K562 (cell line): Measurements from ENCODE around the gene CETN1. TPM values are rescaled to one million over a fixed set of nuclear protein-coding genes. Genes with fewer than 3 reads are reported as not detected.

ENCODE experiments used
- ATF7 ChIP-seq: fragments of 450-650 bp; IDR thresholded peaks from 2 replicates; pipeline ENCODE4 v1.7.1; 2014; ENCODE audit warnings: mild to moderate bottlenecking, moderate library complexity
- DMBX1 ChIP-seq: fragments of 250-450 bp; sonication (Bioruptor Pico); IDR thresholded peaks from 2 replicates; pipeline ENCODE4 v1.8.0; 2022; ENCODE audit warnings: inconsistent platforms, mild to moderate bottlenecking, moderate library complexity, borderline replicate concordance
- EP300 ChIP-seq: IDR thresholded peaks from 2 replicates; pipeline ENCODE4 v1.6.1; 2012; ENCODE audit warnings: low read length, improper control_type of control experiment
- ETS2 ChIP-seq: IDR thresholded peaks from 2 replicates; pipeline ENCODE4 v1.6.1; 2016; ENCODE audit warnings: borderline replicate concordance, missing genetic modification characterization, mild to moderate bottlenecking, moderate library complexity, missing compliant biosample characterization; ENCODE audit not compliant: poor library complexity, severe bottlenecking
- L3MBTL2 ChIP-seq: fragments of 450-650 bp; IDR thresholded peaks from 2 replicates; pipeline ENCODE4 v1.6.1; 2016; ENCODE audit warnings: mild to moderate bottlenecking, moderate library complexity
- ZNF354B ChIP-seq: fragments of 250-450 bp; sonication (Bioruptor Pico); IDR thresholded peaks from 2 replicates; pipeline ENCODE4 v1.4.0; 2020
- polyA plus RNA-seq, 8 experiments: library from polyadenylated mRNA; depleted of rRNA in 4 of 8; stranded (reverse) in 5 of 8; unstranded in 3 of 8; fragments of >200 nt; fragmentation: Nextera tagmentation in 2 of 8; fragmentation: Illumina TruSeq in 1 of 8; extraction: Ambion mirVana in 2 of 8; extraction: Trizol in 1 of 8; gene quantifications; 2 replicates each; pipeline versions ENCODE4 v1.2.1 to v1.2.3, GENCODE V29; 2011 to 2014; ENCODE audit warnings: inconsistent platforms in 1 of 8, missing spikeins in 1 of 8
- total RNA-seq, 7 experiments: library from RNA; depleted of rRNA in 6 of 7; stranded (reverse); fragments of >200 nt in 6 of 7; fragmentation: Illumina TruSeq in 2 of 7; extraction: Trizol in 2 of 7; gene quantifications; 2 replicates each; pipeline versions ENCODE4 v1.2.1 to v1.2.3, GENCODE V29; 2011 to 2021; ENCODE audit warnings: low replicate concordance in 1 of 7
- TF ChIP-seq, protein P1 (sequence below): fragments of 250-450 bp; sonication (Bioruptor Pico); IDR thresholded peaks from 2 replicates; pipeline ENCODE4 v1.4.0; 2020; ENCODE audit warnings: mild to moderate bottlenecking
- TF ChIP-seq, protein P2 (sequence below), 3 experiments: fragments of 200-800 bp in 1 of 3; fragments of 250-450 bp in 1 of 3; fragments of 450-650 bp in 1 of 3; sonication (Bioruptor Pico) in 1 of 3; sonication (Bioruptor generic) in 1 of 3; formaldehyde crosslinking in 1 of 3; IDR thresholded peaks; 2 replicates each; pipeline versions ENCODE4 v1.6.1 to v1.8.0; 2016 to 2022; ENCODE audit warnings: mild to moderate bottlenecking in 2 of 3, missing genetic modification characterization in 2 of 3, missing compliant biosample characterization in 1 of 3, moderate library complexity in 1 of 3
- TF ChIP-seq, protein P3 (sequence below), 2 experiments: fragments of 450-650 bp; IDR thresholded peaks; 2 replicates each; pipeline ENCODE4 v1.6.1; 2016; ENCODE audit warnings: mild to moderate bottlenecking in 2 of 2, borderline replicate concordance in 1 of 2, low read depth in 1 of 2, moderate library complexity in 1 of 2

CETN1 gene
- total and polyA plus RNA-seq, 9 of the 15 experiments (the other 6 are each of a cell fraction or from before 2014, with no cell fraction given), result 0.07 to 0.34 (median 0.19) TPM; not detected in 3

DNA sequence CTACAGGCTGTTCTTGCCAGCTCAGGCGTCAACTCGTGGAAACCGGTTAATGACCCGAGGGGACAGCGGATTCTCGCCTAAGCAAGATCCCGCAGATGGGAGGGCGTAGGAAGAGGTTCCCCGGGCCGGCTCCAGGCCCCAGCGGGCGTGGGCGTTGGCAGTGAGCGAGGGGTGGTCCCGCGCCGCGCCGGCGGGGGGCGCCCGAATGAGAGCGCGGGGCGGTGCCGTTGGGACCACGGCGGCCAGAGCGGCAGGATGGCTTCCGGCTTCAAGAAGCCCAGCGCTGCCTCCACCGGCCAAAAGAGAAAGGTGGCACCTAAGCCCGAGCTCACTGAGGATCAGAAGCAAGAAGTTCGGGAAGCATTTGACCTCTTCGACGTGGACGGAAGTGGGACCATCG is at the start of gene CETN1 (continued):
- TF ChIP-seq, protein P1, sequence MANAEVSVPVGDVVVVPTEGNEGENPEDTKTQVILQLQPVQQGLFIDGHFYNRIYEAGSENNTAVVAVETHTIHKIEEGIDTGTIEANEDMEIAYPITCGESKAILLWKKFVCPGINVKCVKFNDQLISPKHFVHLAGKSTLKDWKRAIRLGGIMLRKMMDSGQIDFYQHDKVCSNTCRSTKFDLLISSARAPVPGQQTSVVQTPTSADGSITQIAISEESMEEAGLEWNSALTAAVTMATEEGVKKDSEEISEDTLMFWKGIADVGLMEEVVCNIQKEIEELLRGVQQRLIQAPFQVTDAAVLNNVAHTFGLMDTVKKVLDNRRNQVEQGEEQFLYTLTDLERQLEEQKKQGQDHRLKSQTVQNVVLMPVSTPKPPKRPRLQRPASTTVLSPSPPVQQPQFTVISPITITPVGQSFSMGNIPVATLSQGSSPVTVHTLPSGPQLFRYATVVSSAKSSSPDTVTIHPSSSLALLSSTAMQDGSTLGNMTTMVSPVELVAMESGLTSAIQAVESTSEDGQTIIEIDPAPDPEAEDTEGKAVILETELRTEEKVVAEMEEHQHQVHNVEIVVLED (CRISPR knock-in tag), result no peak
- TF ChIP-seq DMBX1 (CRISPR knock-in tag) (no peak), EP300 (peak; percentile 40), ZNF354B (no peak), L3MBTL2 (peak; percentile 81), ATF7 (no peak), ETS2 (tag) (peak; percentile 92)
- TF ChIP-seq, protein P2, sequence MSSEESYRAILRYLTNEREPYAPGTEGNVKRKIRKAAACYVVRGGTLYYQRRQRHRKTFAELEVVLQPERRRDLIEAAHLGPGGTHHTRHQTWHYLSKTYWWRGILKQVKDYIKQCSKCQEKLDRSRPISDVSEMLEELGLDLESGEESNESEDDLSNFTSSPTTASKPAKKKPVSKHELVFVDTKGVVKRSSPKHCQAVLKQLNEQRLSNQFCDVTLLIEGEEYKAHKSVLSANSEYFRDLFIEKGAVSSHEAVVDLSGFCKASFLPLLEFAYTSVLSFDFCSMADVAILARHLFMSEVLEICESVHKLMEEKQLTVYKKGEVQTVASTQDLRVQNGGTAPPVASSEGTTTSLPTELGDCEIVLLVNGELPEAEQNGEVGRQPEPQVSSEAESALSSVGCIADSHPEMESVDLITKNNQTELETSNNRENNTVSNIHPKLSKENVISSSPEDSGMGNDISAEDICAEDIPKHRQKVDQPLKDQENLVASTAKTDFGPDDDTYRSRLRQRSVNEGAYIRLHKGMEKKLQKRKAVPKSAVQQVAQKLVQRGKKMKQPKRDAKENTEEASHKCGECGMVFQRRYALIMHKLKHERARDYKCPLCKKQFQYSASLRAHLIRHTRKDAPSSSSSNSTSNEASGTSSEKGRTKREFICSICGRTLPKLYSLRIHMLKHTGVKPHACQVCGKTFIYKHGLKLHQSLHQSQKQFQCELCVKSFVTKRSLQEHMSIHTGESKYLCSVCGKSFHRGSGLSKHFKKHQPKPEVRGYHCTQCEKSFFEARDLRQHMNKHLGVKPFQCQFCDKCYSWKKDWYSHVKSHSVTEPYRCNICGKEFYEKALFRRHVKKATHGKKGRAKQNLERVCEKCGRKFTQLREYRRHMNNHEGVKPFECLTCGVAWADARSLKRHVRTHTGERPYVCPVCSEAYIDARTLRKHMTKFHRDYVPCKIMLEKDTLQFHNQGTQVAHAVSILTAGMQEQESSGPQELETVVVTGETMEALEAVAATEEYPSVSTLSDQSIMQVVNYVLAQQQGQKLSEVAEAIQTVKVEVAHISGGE (CRISPR knock-in tag; IDR thresholded peaks at IDR 0.05), result no peak
- TF ChIP-seq, protein P3, sequence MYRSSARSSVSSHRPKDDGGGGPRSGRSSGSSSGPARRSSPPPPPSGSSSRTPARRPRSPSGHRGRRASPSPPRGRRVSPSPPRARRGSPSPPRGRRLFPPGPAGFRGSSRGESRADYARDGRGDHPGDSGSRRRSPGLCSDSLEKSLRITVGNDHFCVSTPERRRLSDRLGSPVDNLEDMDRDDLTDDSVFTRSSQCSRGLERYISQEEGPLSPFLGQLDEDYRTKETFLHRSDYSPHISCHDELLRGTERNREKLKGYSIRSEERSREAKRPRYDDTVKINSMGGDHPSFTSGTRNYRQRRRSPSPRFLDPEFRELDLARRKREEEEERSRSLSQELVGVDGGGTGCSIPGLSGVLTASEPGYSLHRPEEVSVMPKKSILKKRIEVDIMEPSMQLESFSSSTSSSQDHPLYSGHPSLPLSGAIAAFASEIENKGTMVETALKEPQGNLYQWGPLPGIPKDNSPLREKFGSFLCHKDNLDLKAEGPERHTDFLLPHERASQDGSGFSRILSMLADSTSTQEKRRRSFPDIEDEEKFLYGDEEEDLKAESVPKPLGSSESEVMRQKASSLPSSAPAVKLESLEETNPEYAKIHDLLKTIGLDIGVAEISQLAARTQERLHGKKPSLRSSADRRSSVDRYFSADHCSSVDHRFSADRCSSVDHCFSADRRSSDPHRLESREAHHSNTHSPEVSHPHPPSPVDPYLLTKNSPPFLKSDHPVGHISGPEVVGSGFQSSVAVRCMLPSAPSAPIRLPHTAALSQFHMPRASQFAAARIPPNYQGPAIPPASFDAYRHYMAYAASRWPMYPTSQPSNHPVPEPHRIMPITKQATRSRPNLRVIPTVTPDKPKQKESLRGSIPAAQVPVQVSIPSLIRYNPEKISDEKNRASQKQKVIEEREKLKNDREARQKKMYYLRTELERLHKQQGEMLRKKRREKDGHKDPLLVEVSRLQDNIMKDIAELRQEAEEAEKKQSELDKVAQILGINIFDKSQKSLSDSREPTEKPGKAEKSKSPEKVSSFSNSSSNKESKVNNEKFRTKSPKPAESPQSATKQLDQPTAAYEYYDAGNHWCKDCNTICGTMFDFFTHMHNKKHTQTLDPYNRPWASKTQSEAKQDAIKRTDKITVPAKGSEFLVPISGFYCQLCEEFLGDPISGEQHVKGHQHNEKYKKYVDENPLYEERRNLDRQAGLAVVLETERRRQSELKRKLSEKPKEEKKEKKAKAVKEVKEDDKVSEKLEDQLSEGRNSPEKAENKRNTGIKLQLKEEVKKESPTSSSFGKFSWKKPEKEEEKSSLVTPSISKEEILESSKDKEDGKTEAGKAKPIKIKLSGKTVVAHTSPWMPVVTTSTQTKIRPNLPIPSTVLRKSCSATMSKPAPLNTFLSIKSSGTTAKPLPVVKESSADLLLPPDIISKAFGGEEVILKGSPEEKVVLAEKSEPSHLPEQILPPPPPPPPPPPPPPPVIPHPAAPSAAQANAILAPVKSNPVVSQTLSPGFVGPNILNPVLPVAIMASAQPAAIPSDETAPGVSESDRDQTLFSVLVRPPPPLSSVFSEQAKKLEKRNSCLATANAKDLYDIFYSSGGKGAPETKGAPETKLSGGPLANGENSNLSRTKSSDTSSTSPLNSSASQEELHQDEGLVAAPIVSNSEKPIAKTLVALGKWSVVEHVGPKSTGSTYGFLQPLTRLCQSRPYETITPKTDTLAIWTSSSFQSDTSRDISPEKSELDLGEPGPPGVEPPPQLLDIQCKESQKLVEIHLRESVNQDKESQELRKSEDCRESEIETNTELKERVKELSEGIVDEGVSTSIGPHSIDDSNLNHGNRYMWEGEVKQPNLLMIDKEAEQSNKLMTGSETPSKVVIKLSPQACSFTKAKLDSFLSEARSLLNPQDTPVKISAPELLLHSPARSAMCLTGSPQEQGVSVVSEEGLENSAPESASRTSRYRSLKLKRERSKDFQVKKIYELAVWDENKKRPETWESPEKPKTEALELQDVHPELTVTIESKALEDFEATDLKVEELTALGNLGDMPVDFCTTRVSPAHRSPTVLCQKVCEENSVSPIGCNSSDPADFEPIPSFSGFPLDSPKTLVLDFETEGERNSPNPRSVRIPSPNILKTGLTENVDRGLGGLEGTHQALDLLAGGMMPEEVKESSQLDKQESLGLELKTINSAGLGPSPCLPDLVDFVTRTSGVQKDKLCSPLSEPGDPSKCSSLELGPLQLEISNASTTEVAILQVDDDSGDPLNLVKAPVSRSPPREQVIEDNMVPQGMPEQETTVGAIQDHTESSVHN (IDR thresholded peaks at IDR 0.05; ENCODE audit: borderline replicate concordance in 1 of 2, low read depth in 1 of 2), result no peak
